H9 (cell line): Measurements from ENCODE around the gene CRACR2B. TPM values are rescaled to one million over a fixed set of nuclear protein-coding genes. Genes with fewer than 3 reads are reported as not detected.
A peak's percentile ranks its signal among the peaks of the same experiment; 100 is the strongest.

Experiments used
- DNase-seq: peaks from one replicate; pipeline ENCODE4 v3.0.0-alpha.2; 2017
- H2AFZ ChIP-seq: one replicate; pipeline ENCODE4 v1.6.1; 2013; ENCODE audit warnings: mild to moderate bottlenecking, low read length, control low read depth, moderate library complexity
- H2AK5ac ChIP-seq: 2 replicates; pipeline ENCODE4 v1.6.1; 2013; ENCODE audit warnings: low read length, control low read depth, mixed read lengths; ENCODE audit not compliant: insufficient read length
- H2BK120ac ChIP-seq: one replicate; pipeline ENCODE4 v1.6.1; 2013; ENCODE audit warnings: low read depth, mild to moderate bottlenecking, low read length, control low read depth, inconsistent platforms; ENCODE audit not compliant: poor library complexity, severe bottlenecking
- H2BK12ac ChIP-seq: 2 replicates; pipeline ENCODE4 v1.6.1; 2013; ENCODE audit warnings: low read length, control low read depth, mixed read lengths, low read depth; ENCODE audit not compliant: insufficient read length
- H2BK15ac ChIP-seq: 2 replicates; pipeline ENCODE4 v1.6.1; 2013; ENCODE audit warnings: low read depth, low read length, control low read depth
- H2BK20ac ChIP-seq: one replicate; pipeline ENCODE4 v1.6.1; 2013; ENCODE audit warnings: low read depth, mild to moderate bottlenecking, low read length, control low read depth, inconsistent platforms; ENCODE audit not compliant: poor library complexity, severe bottlenecking
- H2BK5ac ChIP-seq: 2 replicates; pipeline ENCODE4 v1.6.1; 2013; ENCODE audit warnings: low read length, control low read depth, mixed read lengths; ENCODE audit not compliant: insufficient read length
- H3K14ac ChIP-seq: 2 replicates; pipeline ENCODE4 v1.6.1; 2013; ENCODE audit warnings: low read length, control low read depth; ENCODE audit not compliant: insufficient read depth
- H3K18ac ChIP-seq: 2 replicates; pipeline ENCODE4 v1.6.1; 2013; ENCODE audit warnings: low read depth, mild to moderate bottlenecking, mixed read lengths, low read length, control low read depth; ENCODE audit not compliant: insufficient read length
- H3K23ac ChIP-seq: 2 replicates; pipeline ENCODE4 v1.6.1; 2013; ENCODE audit warnings: low read length, control low read depth, mixed read lengths, low read depth; ENCODE audit not compliant: insufficient read length
- H3K23me2 ChIP-seq: 2 replicates; pipeline ENCODE4 v1.6.1; 2013; ENCODE audit warnings: low read depth, mild to moderate bottlenecking, mixed read lengths, low read length, control low read depth; ENCODE audit not compliant: insufficient read length, poor library complexity, severe bottlenecking
- H3K27ac ChIP-seq: 2 replicates; pipeline ENCODE4 v1.5.1; 2013; ENCODE audit warnings: low read length, control low read depth, mixed read lengths, low read depth; ENCODE audit not compliant: insufficient read length
- H3K27me3 ChIP-seq: 2 replicates; pipeline ENCODE4 v1.6.1; 2013; ENCODE audit warnings: low read length, control low read depth, inconsistent platforms; ENCODE audit not compliant: insufficient read depth
- H3K4ac ChIP-seq: 2 replicates; pipeline ENCODE4 v1.6.1; 2013; ENCODE audit warnings: low read depth, mild to moderate bottlenecking, control low read depth, inconsistent platforms, low read length, moderate library complexity
- H3K4me1 ChIP-seq: 2 replicates; pipeline ENCODE4 v1.6.1; 2013; ENCODE audit warnings: low read length, control low read depth, inconsistent platforms; ENCODE audit not compliant: insufficient read depth
- H3K4me2 ChIP-seq: 2 replicates; pipeline ENCODE4 v1.6.1; 2013; ENCODE audit warnings: low read length, control low read depth, mixed read lengths; ENCODE audit not compliant: insufficient read length, insufficient read depth
- H3K56ac ChIP-seq: 2 replicates; pipeline ENCODE4 v1.6.1; 2013; ENCODE audit warnings: low read depth, mild to moderate bottlenecking, mixed read lengths, low read length, control low read depth; ENCODE audit not compliant: insufficient read length
- H3K79me1 ChIP-seq: 2 replicates; pipeline ENCODE4 v1.6.1; 2013; ENCODE audit warnings: low read depth, mild to moderate bottlenecking, moderate library complexity, low read length, control low read depth, inconsistent platforms; ENCODE audit not compliant: insufficient read depth, poor library complexity, severe bottlenecking
- H3K79me2 ChIP-seq: 2 replicates; pipeline ENCODE4 v1.6.1; 2013; ENCODE audit warnings: low read length, control low read depth, inconsistent platforms; ENCODE audit not compliant: insufficient read depth
- H3K9ac ChIP-seq: 2 replicates; pipeline ENCODE4 v1.6.1; 2013; ENCODE audit warnings: low read length, control low read depth, mixed read lengths; ENCODE audit not compliant: insufficient read length; ENCODE audit errors: extremely low read depth
- H3K9me3 ChIP-seq: one replicate; pipeline ENCODE4 v1.6.1; 2013; ENCODE audit warnings: low read depth, low read length, inconsistent platforms; ENCODE audit not compliant: control insufficient read depth
- H3T11ph ChIP-seq: one replicate; pipeline ENCODE4 v1.6.1; 2013; ENCODE audit warnings: mild to moderate bottlenecking, low read length, control low read depth, inconsistent platforms
- H4K20me1 ChIP-seq: one replicate; pipeline ENCODE4 v1.6.1; 2013; ENCODE audit not compliant: control insufficient read depth, insufficient read length, insufficient read depth
- H4K5ac ChIP-seq: 2 replicates; pipeline ENCODE4 v1.6.1; 2013; ENCODE audit warnings: low read depth, mild to moderate bottlenecking, mixed read lengths, low read length, control low read depth; ENCODE audit not compliant: insufficient read length
- H4K8ac ChIP-seq: replicated peaks from 2 replicates; pipeline ENCODE4 v1.6.1; 2013; ENCODE audit warnings: low read length, control low read depth, mixed read lengths, low read depth; ENCODE audit not compliant: insufficient read length
- H4K91ac ChIP-seq: 2 replicates; pipeline ENCODE4 v1.6.1; 2013; ENCODE audit warnings: low read depth, mild to moderate bottlenecking, moderate library complexity, mixed read lengths, low read length, control low read depth; ENCODE audit not compliant: insufficient read length
- H3K27ac Mint-ChIP-seq, 3 experiments: 2 replicates in 2 of 3; 3 replicates in 1 of 3; pipeline ENCODE4 v1.8.0; 2020 to 2021; ENCODE audit warnings: mixed read lengths in 3 of 3, mild to moderate bottlenecking in 1 of 3, moderate library complexity in 1 of 3
- H3K27me3 Mint-ChIP-seq: 2 replicates; pipeline ENCODE4 v1.8.0; 2021; ENCODE audit warnings: low read depth, mild to moderate bottlenecking, moderate library complexity, mixed read lengths
- H3K36me3 Mint-ChIP-seq, 3 experiments: 2 replicates in 2 of 3; 3 replicates in 1 of 3; pipeline ENCODE4 v1.8.0; 2020 to 2021; ENCODE audit warnings: low read depth in 3 of 3, mixed read lengths in 3 of 3; ENCODE audit not compliant: insufficient read depth in 1 of 3
- H3K4me1 Mint-ChIP-seq, 2 experiments: 2 replicates each; pipeline ENCODE4 v1.8.0; 2020; ENCODE audit warnings: mixed read lengths in 2 of 2
- H3K4me3 Mint-ChIP-seq, 2 experiments: 2 replicates in 1 of 2; 3 replicates in 1 of 2; pipeline ENCODE4 v1.8.0; 2020 to 2021; ENCODE audit warnings: mild to moderate bottlenecking in 2 of 2, mixed read lengths in 2 of 2, moderate library complexity in 1 of 2
- H3K9me3 Mint-ChIP-seq, 2 experiments: 2 replicates in 1 of 2; 3 replicates in 1 of 2; pipeline ENCODE4 v1.8.0; 2020; ENCODE audit warnings: mild to moderate bottlenecking in 2 of 2, mixed read lengths in 2 of 2, moderate library complexity in 1 of 2
- CTCF ChIP-seq: fragments of 200-600 bp; sonication (generic); conservative IDR thresholded peaks from 3 replicates; pipeline ENCODE4 v1.8.0; 2021; ENCODE audit warnings: antibody characterized with exemption, mild to moderate bottlenecking
- WGBS: extraction: QIAGEN DNeasy Blood & Tissue Kit; methylation state at CpG from one replicate; pipeline ENCODE4 v1.1.7; 2013; ENCODE audit warnings: missing lambda C conversion rate, low lambda C conversion rate, mixed read lengths; ENCODE audit not compliant: insufficient read length; ENCODE audit errors: extremely low coverage; 5-methylcytosine and 5-hydroxymethylcytosine counted together
- total RNA-seq: library from RNA; stranded (reverse); gene quantifications from 2 replicates; pipeline ENCODE4 v1.2.1, GENCODE V29; 2021

CRACR2B gene
- total RNA-seq, 1 experiment from 2014 or later = 29.0 TPM

DNA sequence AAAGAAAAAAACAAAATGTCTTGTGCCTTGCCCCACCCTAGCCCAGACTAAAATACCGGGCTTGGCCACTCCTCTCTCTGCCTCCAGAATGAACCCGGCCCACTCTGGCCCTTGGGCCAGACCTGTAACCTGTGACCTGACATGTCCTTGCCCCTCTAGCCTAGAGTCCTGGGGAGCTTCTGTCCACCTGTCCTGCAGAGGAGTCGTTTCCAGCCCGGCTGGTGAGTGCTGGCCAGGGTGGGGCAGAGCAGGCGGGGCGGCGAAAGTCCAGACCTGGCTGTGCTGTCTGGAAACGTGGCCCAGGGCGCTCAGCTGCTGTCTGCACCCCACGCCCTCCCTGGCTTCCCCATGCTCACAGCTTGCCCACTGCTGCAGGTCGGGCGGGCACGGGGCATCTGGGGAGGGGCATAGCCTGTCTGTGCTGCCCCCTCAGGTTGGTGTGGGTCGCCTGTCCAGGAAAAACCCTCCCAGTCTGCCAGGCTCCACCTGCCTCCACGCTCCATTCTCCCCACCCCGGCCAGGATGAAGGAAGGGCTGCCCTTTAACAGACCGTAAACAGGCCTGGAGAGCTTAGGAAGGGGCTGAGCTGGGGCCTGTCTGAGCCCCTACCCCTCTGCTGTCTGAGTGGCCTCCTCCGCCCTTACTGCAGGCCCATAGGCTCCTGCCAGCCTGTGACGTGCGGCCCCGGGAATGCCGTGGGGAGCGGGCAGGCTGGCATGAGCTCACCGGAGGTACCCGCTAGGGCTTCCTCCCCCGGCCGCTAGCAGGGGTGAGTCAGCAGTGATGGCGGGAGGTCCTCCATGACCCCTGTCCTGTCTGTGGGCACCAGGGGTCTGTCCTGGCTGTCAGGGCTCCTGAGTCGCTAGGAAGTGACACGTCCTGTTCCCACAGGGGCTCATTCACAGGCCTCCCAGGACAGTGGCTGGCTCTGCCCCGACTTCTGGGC is 6.9 kb downstream of the CRACR2B start:
- H4K91ac ChIP-seq = no peak overlapping the region

More for the DNA sequence above, 6.9 kb downstream of the CRACR2B start:
- Histone ChIP-seq H3K56ac (no peak overlapping the region), H3K14ac (no peak overlapping the region; the same call in 1 of the 2 replicates), H4K20me1 (no peaks in the 10 kb centered on the region), H3K79me2 (no peaks in the 10 kb centered on the region), H3K79me1 (no peaks in the 10 kb centered on the region), H3K27me3 (peaks cover 9% of the 10 kb centered on the region; the same call in 1 of the 2 replicates), H3K4me1 (no peaks in the 10 kb centered on the region; the same call in 1 of the 2 replicates), H3K4me2 (no peak overlapping the region), H3K9me3 (no peaks in the 10 kb centered on the region), H3K23me2 (peaks cover 18% of the 10 kb centered on the region), H2AFZ (no peak overlapping the region), H3T11ph (no peak overlapping the region), H3K4ac (no peak overlapping the region), H4K8ac (no peak overlapping the region), H3K9ac (no peak overlapping the region), H2BK120ac (no peak overlapping the region), H3K27ac (no peak overlapping the region), H2BK15ac (no peak overlapping the region), H2BK20ac (no peak overlapping the region), H2AK5ac (no peak overlapping the region), H4K5ac (no peak overlapping the region), H3K18ac (no peak overlapping the region), H3K23ac (no peak overlapping the region), H2BK12ac (no peak overlapping the region), H2BK5ac (no peak overlapping the region)
- DNase-seq = peak; percentile 61
- peak overlapping the region; percentile 65 to 79; a peak in 4 of 5 replicates for H3K4me3 Mint-ChIP-seq
- H3K27me3 Mint-ChIP-seq = peaks cover 18% of the 10 kb centered on the region
- WGBS = no CpG with 5 or more reads among the region's 31 CpGs
- peaks cover 10 to 38% (median 28%) of the 10 kb centered on the region in 3 experiments; a peak in 6 of 7 replicates for H3K36me3 Mint-ChIP-seq
- TF ChIP-seq CTCF = no peak
- peaks cover 15 to 32% of the 10 kb centered on the region in 2 experiments for H3K4me1 Mint-ChIP-seq
- H3K9me3 Mint-ChIP-seq = no peaks in the 10 kb centered on the region
- H3K27ac Mint-ChIP-seq = no peak overlapping the region
